SK-N-SH (cell line): ENCODE measurements around the gene CX3CR1. TPM values are rescaled to one million over a fixed set of nuclear protein-coding genes. Genes with fewer than 3 reads are reported as not detected.

Source experiments
- CTCF ChIA-PET: fragments of 300-600, 350-600 bp; formaldehyde crosslinking; extraction: SDS; loops from one replicate; lab custom pipeline; 2021; lab: Yijun Ruan, JAX
- POLR2A ChIA-PET: fragments of 350-600 bp; sonication (Branson Sonifier 250); formaldehyde crosslinking; extraction: SDS; loops from one replicate; lab custom pipeline; 2020; ENCODE audit warnings: antibody characterized with exemption, inconsistent platforms; lab: Yijun Ruan, JAX
- DNase-seq: peaks from one replicate; pipeline ENCODE4 v3.0.0; 2012
- H2AFZ ChIP-seq: fragments of 200-600 bp; sonication (generic); 2 replicates; pipeline ENCODE4 v1.8.1; 2016; ENCODE audit warnings: antibody characterized with exemption, mild to moderate bottlenecking, low read depth
- H3F3A ChIP-seq: fragments of 200-600 bp; sonication (generic); replicated peaks from 2 replicates; pipeline ENCODE3; 2016; ENCODE audit warnings: antibody characterized with exemption, mild to moderate bottlenecking; ENCODE audit not compliant: insufficient read depth
- H3K27ac ChIP-seq, 2 experiments: fragments of 200-500 bp in 1 of 2; fragments of 200-600 bp in 1 of 2; sonication (Bioruptor generic) in 1 of 2; sonication (generic), shearing (Covaris generic) in 1 of 2; 2 replicates each; pipeline versions ENCODE4 v1.5.1 to v1.6.1; 2014 to 2016; ENCODE audit warnings: low read depth in 2 of 2, inconsistent platforms in 1 of 2, low read length in 1 of 2, mild to moderate bottlenecking in 1 of 2, mixed read lengths in 1 of 2
- H3K27me3 ChIP-seq: fragments of 200-600 bp; sonication (generic), shearing (Covaris generic); 2 replicates; pipeline ENCODE4 v1.6.1; 2016; ENCODE audit warnings: mixed run types; ENCODE audit not compliant: insufficient read depth
- H3K36me3 ChIP-seq, 2 experiments: fragments of 200-500 bp in 1 of 2; fragments of 200-600 bp in 1 of 2; sonication (Bioruptor generic) in 1 of 2; sonication (generic) in 1 of 2; replicated peaks in 1 of 2; 2 replicates each; pipeline versions ENCODE3 to v1.5.1; 2014 to 2016; ENCODE audit warnings: low read length in 1 of 2, mild to moderate bottlenecking in 1 of 2; ENCODE audit not compliant: insufficient read depth in 2 of 2, control insufficient read depth in 1 of 2
- H3K4me1 ChIP-seq, 2 experiments: fragments of 200-500 bp in 1 of 2; fragments of 200-600 bp in 1 of 2; sonication (Bioruptor generic) in 1 of 2; sonication (generic), shearing (Covaris generic) in 1 of 2; 2 replicates each; pipeline versions ENCODE4 v1.5.1 to v1.6.1; 2014 to 2016; ENCODE audit warnings: low read depth in 1 of 2, low read length in 1 of 2, mixed run types in 1 of 2; ENCODE audit not compliant: insufficient read depth in 2 of 2, control insufficient read depth in 1 of 2
- H3K4me2 ChIP-seq: fragments of 200-600 bp; sonication (generic), shearing (Covaris generic); 2 replicates; pipeline ENCODE4 v1.6.1; 2017; ENCODE audit warnings: mixed run types
- H3K4me3 ChIP-seq, 2 experiments: fragments of 200-500 bp in 1 of 2; fragments of 200-600 bp in 1 of 2; sonication (Bioruptor generic) in 1 of 2; sonication (generic), shearing (Covaris generic) in 1 of 2; 2 replicates each; pipeline versions ENCODE4 v1.5.1 to v1.8.1; 2014 to 2016; ENCODE audit warnings: low read depth in 2 of 2, inconsistent platforms in 1 of 2, low read length in 1 of 2, mild to moderate bottlenecking in 1 of 2, mixed read lengths in 1 of 2, moderate library complexity in 1 of 2
- H3K79me2 ChIP-seq: fragments of 200-600 bp; sonication (generic); 2 replicates; pipeline ENCODE4 v1.8.1; 2017; ENCODE audit warnings: mild to moderate bottlenecking; ENCODE audit not compliant: insufficient read depth
- H3K9ac ChIP-seq: fragments of 200-600 bp; sonication (generic); 2 replicates; pipeline ENCODE4 v1.6.1; 2017; ENCODE audit warnings: mixed run types
- H3K9me2 ChIP-seq: fragments of 200-600 bp; sonication (generic); 2 replicates; pipeline ENCODE4 v1.6.1; 2017; ENCODE audit warnings: mixed run types
- H3K9me3 ChIP-seq: fragments of 200-600 bp; sonication (generic); 2 replicates; pipeline ENCODE4 v1.6.1; 2017; ENCODE audit warnings: mixed run types, mild to moderate bottlenecking, moderate library complexity
- H4K20me1 ChIP-seq: fragments of 200-600 bp; sonication (generic); 2 replicates; pipeline ENCODE4 v1.6.1; 2017; ENCODE audit warnings: mild to moderate bottlenecking, mixed run types; ENCODE audit not compliant: insufficient read depth
- CHD2 ChIP-seq: fragments of 150-350 bp; IDR thresholded peaks from 2 replicates; pipeline ENCODE4 v1.6.1; 2018; ENCODE audit warnings: low read length; ENCODE audit not compliant: partially characterized antibody
- ELF1 ChIP-seq: IDR thresholded peaks from 2 replicates; pipeline ENCODE4 v1.4.0; 2012
- EP300 ChIP-seq, 2 experiments: IDR thresholded peaks; 2 replicates each; pipeline versions ENCODE4 v1.4.0 to v1.6.1; 2012; ENCODE audit warnings: borderline replicate concordance in 1 of 2, low read depth in 1 of 2, low read length in 1 of 2
- EZH2phosphoT487 ChIP-seq: fragments of 200-600 bp; sonication (generic); IDR thresholded peaks from 2 replicates; pipeline ENCODE4 v1.6.1; 2017; ENCODE audit warnings: low read depth, mixed run types, mild to moderate bottlenecking, antibody characterized with exemption, moderate library complexity, borderline replicate concordance
- FOSL2 ChIP-seq: IDR thresholded peaks from 2 replicates; pipeline ENCODE4 v1.4.0; 2012; ENCODE audit warnings: low read depth, mild to moderate bottlenecking, moderate library complexity, borderline replicate concordance
- FOXJ3 ChIP-seq: sonication (generic); formaldehyde crosslinking; IDR thresholded peaks from 2 replicates; pipeline ENCODE4 v1.5.1; 2020; ENCODE audit warnings: mild to moderate bottlenecking, missing genetic modification reagents
- FOXM1 ChIP-seq: IDR thresholded peaks from 2 replicates; pipeline ENCODE4 v1.4.0; 2012; ENCODE audit warnings: low read depth, mild to moderate bottlenecking
- GABPA ChIP-seq: IDR thresholded peaks from 2 replicates; pipeline ENCODE4 v1.4.0; 2012; ENCODE audit warnings: low read depth, mild to moderate bottlenecking
- MEF2A ChIP-seq: IDR thresholded peaks from 2 replicates; pipeline ENCODE4 v1.4.0; 2012; ENCODE audit warnings: low read depth, borderline replicate concordance
- MXI1 ChIP-seq: IDR thresholded peaks from 2 replicates; pipeline ENCODE4 v1.6.1; 2012; ENCODE audit warnings: mild to moderate bottlenecking, low read depth, low read length, improper control_type of control experiment
- NFIC ChIP-seq: IDR thresholded peaks from 2 replicates; pipeline ENCODE4 v1.4.0; 2012; ENCODE audit warnings: borderline replicate concordance
- NRF1 ChIP-seq: IDR thresholded peaks from 2 replicates; pipeline ENCODE4 v1.6.1; 2012; ENCODE audit warnings: low read depth, mild to moderate bottlenecking, low read length
- RCOR1 ChIP-seq: fragments of 150-350 bp; IDR thresholded peaks from 2 replicates; pipeline ENCODE4 v1.6.1; 2017; ENCODE audit warnings: antibody characterized with exemption, low read length
- RFX5 ChIP-seq: IDR thresholded peaks from 2 replicates; pipeline ENCODE4 v1.6.1; 2012; ENCODE audit warnings: mild to moderate bottlenecking, improper control_type of control experiment, low read length
- RXRA ChIP-seq: IDR thresholded peaks from 2 replicates; pipeline ENCODE4 v1.4.0; 2012; ENCODE audit warnings: low read depth, mild to moderate bottlenecking, borderline replicate concordance
- SIN3A ChIP-seq: IDR thresholded peaks from 2 replicates; pipeline ENCODE4 v1.6.1; 2012; ENCODE audit warnings: low read depth, mild to moderate bottlenecking, low read length, moderate library complexity, borderline replicate concordance
- TAF1 ChIP-seq: IDR thresholded peaks from 2 replicates; pipeline ENCODE4 v1.6.1; 2012; ENCODE audit warnings: low read depth, mild to moderate bottlenecking, low read length, moderate library complexity, borderline replicate concordance
- TEAD4 ChIP-seq: IDR thresholded peaks from 2 replicates; pipeline ENCODE4 v1.4.0; 2012; ENCODE audit warnings: mild to moderate bottlenecking, borderline replicate concordance; ENCODE audit not compliant: insufficient read depth
- WGBS: methylation state at CpG from one replicate; pipeline ENCODE4 v1.1.6; 2017; ENCODE audit warnings: low lambda C conversion rate; 5-methylcytosine and 5-hydroxymethylcytosine counted together
- polyA plus RNA-seq, 3 experiments: library from polyadenylated mRNA; depleted of rRNA; stranded (reverse); fragments of >200 nt; gene quantifications; 2 replicates each; pipeline ENCODE4 v1.2.3, GENCODE V29; 2012
- TF ChIP-seq, protein P1 (sequence below): IDR thresholded peaks from 2 replicates; pipeline ENCODE4 v1.6.1; 2012; ENCODE audit warnings: mild to moderate bottlenecking, low read depth, low read length, moderate library complexity
- TF ChIP-seq, protein P2 (sequence below): IDR thresholded peaks from 2 replicates; pipeline ENCODE4 v1.4.0; 2012; ENCODE audit warnings: low read depth
- TF ChIP-seq, protein P3 (sequence below): fragments of 150-350 bp; IDR thresholded peaks from 2 replicates; pipeline ENCODE4 v1.6.1; 2016; ENCODE audit warnings: mild to moderate bottlenecking, low read depth, low read length
- TF ChIP-seq, protein P4 (sequence below): IDR thresholded peaks from 2 replicates; pipeline ENCODE4 v1.4.0; 2012; ENCODE audit warnings: low read depth, borderline replicate concordance
- TF ChIP-seq, protein P5 (sequence below): IDR thresholded peaks from 2 replicates; pipeline ENCODE4 v1.4.0; 2012; ENCODE audit warnings: low read depth, borderline replicate concordance

The CX3CR1 gene
- polyA plus RNA-seq, 1 of the 3 experiments (the other 2 are of a cell fraction) = not detected

DNA sequence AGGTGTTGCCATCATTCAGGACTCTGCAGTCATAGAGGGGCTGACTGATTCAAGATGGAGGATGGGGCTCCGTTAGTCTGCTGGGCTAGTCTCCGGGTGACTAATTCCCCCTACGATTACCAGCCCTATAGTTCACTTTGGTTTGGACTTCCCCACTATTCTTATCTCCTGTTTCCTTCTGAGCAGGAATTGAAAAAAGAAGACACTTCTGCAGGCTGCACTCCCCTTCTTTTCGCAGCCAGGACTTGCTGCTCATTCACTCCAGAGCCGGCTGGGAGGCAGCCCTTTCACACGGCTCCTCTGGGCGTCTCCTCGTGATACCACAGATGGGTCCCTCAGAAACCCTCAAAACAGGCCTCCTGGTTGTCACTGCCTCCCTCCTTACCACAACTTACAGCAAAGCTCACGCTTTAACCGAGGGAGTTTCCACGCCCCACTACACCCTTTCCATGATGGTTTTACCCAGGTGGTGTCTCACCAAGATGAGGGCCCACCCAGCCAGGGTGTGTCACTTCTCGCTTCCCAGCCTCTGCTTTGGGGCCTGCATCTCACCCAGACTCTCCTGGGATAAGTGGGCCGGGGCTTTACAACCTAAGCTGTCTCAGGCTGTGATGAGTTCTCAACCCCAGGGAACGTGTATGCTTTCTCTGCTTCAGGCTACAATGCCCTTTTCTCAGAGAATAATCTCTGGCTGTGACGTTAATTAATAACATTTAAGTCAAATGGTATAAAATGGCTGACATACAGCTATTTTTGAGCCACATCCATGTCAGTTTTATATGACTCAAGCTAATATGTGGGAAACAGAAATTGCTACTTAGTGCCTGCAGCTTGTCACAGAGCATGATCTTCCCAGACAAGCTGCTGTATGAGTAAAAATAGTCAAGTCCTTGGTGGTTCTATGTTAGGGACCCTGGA is 11.9 kb downstream of the CX3CR1 start (continued):
- TF ChIP-seq, protein P1, sequence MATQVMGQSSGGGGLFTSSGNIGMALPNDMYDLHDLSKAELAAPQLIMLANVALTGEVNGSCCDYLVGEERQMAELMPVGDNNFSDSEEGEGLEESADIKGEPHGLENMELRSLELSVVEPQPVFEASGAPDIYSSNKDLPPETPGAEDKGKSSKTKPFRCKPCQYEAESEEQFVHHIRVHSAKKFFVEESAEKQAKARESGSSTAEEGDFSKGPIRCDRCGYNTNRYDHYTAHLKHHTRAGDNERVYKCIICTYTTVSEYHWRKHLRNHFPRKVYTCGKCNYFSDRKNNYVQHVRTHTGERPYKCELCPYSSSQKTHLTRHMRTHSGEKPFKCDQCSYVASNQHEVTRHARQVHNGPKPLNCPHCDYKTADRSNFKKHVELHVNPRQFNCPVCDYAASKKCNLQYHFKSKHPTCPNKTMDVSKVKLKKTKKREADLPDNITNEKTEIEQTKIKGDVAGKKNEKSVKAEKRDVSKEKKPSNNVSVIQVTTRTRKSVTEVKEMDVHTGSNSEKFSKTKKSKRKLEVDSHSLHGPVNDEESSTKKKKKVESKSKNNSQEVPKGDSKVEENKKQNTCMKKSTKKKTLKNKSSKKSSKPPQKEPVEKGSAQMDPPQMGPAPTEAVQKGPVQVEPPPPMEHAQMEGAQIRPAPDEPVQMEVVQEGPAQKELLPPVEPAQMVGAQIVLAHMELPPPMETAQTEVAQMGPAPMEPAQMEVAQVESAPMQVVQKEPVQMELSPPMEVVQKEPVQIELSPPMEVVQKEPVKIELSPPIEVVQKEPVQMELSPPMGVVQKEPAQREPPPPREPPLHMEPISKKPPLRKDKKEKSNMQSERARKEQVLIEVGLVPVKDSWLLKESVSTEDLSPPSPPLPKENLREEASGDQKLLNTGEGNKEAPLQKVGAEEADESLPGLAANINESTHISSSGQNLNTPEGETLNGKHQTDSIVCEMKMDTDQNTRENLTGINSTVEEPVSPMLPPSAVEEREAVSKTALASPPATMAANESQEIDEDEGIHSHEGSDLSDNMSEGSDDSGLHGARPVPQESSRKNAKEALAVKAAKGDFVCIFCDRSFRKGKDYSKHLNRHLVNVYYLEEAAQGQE = no peak
- TF ChIP-seq TEAD4 = no peak
- TF ChIP-seq, protein P2, sequence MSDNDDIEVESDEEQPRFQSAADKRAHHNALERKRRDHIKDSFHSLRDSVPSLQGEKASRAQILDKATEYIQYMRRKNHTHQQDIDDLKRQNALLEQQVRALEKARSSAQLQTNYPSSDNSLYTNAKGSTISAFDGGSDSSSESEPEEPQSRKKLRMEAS = no peak
- TF ChIP-seq EZH2phosphoT487 = no peak
- TF ChIP-seq SIN3A = no peak
- no peak for TF ChIP-seq GABPA
- no peak for TF ChIP-seq NRF1
- TF ChIP-seq FOSL2 = no peak
- TF ChIP-seq TAF1 = no peak
- TF ChIP-seq RCOR1 = no peak
- TF ChIP-seq EP300 (IDR thresholded peaks at IDR 0.05; ENCODE audit: borderline replicate concordance in 1 of 2, low read depth in 1 of 2, low read length in 1 of 2) = no peak
- no peak for TF ChIP-seq MEF2A
- no peak for TF ChIP-seq FOXJ3
- TF ChIP-seq, all 33 proteins: peak for 0

DNA sequence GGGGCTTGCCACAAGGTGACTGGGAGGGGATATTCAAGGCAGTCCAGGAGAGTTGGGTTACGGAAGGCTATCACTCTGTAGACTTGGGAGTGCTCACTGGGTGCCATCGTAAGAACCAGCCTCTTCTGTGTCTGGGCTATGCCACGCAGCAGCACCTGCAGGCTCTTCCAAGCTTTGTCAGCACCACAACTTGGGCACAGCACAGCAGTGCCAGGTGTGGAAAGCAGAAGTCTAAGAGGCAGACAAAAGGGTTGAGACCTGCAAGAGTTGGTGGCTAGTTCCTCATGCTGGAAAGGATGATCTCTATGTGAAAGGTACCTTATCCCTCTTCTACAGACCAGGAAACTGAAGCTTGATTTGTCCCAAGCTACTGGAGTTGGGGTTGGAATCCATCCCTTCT is 15.8 kb downstream of the CX3CR1 start:
- H3K36me3 ChIP-seq = no peaks in the 10 kb centered on the region
- peaks cover 23% of the 10 kb centered on the region; the same call in 1 of the 2 replicates for H3K27me3 ChIP-seq
- H3K9me2 ChIP-seq = no peaks in the 10 kb centered on the region
- no peaks in the 10 kb centered on the region for H3F3A ChIP-seq
- ChIA-PET POLR2A (no interaction called here), CTCF (interaction anchor here (0.8 to 1.6 kb wide), 3 partner anchors 24 to 137 kb away, joined by 3 to 6 read pairs (median 3); no protein-coding TSS in a partner anchor)
- no peaks in the 10 kb centered on the region for H3K9me3 ChIP-seq
- 18% methylated on average over 2 of the region's 3 CpGs for WGBS
- no peak overlapping the region for H3K4me2 ChIP-seq
- no peaks in the 10 kb centered on the region for H4K20me1 ChIP-seq
- H3K4me1 ChIP-seq = peaks cover 0 to 2% of the 10 kb centered on the region in 2 experiments; a peak in 1 of 4 replicates
- DNase-seq = no peak
- no peak overlapping the region for H3K4me3 ChIP-seq
- H2AFZ ChIP-seq = no peak overlapping the region
- H3K27ac ChIP-seq = no peak overlapping the region
- no peak overlapping the region for H3K9ac ChIP-seq
- H3K79me2 ChIP-seq = no peaks in the 10 kb centered on the region
- TF ChIP-seq EP300 (IDR thresholded peaks at IDR 0.05; ENCODE audit: borderline replicate concordance in 1 of 2, low read depth in 1 of 2, low read length in 1 of 2) = no peak
- TF ChIP-seq, protein P3, sequence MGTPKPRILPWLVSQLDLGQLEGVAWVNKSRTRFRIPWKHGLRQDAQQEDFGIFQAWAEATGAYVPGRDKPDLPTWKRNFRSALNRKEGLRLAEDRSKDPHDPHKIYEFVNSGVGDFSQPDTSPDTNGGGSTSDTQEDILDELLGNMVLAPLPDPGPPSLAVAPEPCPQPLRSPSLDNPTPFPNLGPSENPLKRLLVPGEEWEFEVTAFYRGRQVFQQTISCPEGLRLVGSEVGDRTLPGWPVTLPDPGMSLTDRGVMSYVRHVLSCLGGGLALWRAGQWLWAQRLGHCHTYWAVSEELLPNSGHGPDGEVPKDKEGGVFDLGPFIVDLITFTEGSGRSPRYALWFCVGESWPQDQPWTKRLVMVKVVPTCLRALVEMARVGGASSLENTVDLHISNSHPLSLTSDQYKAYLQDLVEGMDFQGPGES = no peak
- no peak for TF ChIP-seq FOXM1
- TF ChIP-seq GABPA = no peak
- no peak for TF ChIP-seq RFX5
- no peak for TF ChIP-seq MXI1
- no peak for TF ChIP-seq ELF1
- TF ChIP-seq, protein P4, sequence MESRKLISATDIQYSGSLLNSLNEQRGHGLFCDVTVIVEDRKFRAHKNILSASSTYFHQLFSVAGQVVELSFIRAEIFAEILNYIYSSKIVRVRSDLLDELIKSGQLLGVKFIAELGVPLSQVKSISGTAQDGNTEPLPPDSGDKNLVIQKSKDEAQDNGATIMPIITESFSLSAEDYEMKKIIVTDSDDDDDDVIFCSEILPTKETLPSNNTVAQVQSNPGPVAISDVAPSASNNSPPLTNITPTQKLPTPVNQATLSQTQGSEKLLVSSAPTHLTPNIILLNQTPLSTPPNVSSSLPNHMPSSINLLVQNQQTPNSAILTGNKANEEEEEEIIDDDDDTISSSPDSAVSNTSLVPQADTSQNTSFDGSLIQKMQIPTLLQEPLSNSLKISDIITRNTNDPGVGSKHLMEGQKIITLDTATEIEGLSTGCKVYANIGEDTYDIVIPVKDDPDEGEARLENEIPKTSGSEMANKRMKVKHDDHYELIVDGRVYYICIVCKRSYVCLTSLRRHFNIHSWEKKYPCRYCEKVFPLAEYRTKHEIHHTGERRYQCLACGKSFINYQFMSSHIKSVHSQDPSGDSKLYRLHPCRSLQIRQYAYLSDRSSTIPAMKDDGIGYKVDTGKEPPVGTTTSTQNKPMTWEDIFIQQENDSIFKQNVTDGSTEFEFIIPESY = no peak
- TF ChIP-seq, protein P5, sequence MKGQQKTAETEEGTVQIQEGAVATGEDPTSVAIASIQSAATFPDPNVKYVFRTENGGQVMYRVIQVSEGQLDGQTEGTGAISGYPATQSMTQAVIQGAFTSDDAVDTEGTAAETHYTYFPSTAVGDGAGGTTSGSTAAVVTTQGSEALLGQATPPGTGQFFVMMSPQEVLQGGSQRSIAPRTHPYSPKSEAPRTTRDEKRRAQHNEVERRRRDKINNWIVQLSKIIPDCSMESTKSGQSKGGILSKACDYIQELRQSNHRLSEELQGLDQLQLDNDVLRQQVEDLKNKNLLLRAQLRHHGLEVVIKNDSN = no peak
- TF ChIP-seq MEF2A = no peak
- no peak for TF ChIP-seq NFIC
- no peak for TF ChIP-seq SIN3A
- TF ChIP-seq CHD2 = no peak
- no peak for TF ChIP-seq RXRA
